Measurements from ENCODE around the gene FARSB.

FARSB gene

GRCh38 chr2:222609381-222609780 is 46.5 kb downstream of the FARSB start:
- DNase-seq, result no peak
- TF ChIP-seq, protein P1, sequence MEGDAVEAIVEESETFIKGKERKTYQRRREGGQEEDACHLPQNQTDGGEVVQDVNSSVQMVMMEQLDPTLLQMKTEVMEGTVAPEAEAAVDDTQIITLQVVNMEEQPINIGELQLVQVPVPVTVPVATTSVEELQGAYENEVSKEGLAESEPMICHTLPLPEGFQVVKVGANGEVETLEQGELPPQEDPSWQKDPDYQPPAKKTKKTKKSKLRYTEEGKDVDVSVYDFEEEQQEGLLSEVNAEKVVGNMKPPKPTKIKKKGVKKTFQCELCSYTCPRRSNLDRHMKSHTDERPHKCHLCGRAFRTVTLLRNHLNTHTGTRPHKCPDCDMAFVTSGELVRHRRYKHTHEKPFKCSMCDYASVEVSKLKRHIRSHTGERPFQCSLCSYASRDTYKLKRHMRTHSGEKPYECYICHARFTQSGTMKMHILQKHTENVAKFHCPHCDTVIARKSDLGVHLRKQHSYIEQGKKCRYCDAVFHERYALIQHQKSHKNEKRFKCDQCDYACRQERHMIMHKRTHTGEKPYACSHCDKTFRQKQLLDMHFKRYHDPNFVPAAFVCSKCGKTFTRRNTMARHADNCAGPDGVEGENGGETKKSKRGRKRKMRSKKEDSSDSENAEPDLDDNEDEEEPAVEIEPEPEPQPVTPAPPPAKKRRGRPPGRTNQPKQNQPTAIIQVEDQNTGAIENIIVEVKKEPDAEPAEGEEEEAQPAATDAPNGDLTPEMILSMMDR (IDR thresholded peaks at IDR 0.05), result no peak
- H3K36me3 Mint-ChIP-seq (ENCODE audit: low read depth), result peaks cover 18% of the 10 kb centered on the region
- H3K27me3 Mint-ChIP-seq (ENCODE audit: low read depth, poor library complexity), result no peaks in the 10 kb centered on the region
- H3K4me1 Mint-ChIP-seq, result peaks cover 5% of the 10 kb centered on the region
- no peak overlapping the region for H3K4me3 Mint-ChIP-seq
- H3K27ac Mint-ChIP-seq, result no peak overlapping the region
- no peaks in the 10 kb centered on the region for H3K9me3 Mint-ChIP-seq

GRCh38 chr2:222608081-222608480 is 47.8 kb downstream of the FARSB start:
- Mint-ChIP-seq H3K36me3 (ENCODE audit: low read depth) (peaks cover 19% of the 10 kb centered on the region), H3K27me3 (ENCODE audit: low read depth, poor library complexity) (no peaks in the 10 kb centered on the region), H3K4me1 (peaks cover 5% of the 10 kb centered on the region), H3K9me3 (no peaks in the 10 kb centered on the region), H3K4me3 (no peak overlapping the region), H3K27ac (no peak overlapping the region)
- TF ChIP-seq, protein P1 (IDR thresholded peaks at IDR 0.05), result no peak
- DNase-seq, result no peak

DNA sequence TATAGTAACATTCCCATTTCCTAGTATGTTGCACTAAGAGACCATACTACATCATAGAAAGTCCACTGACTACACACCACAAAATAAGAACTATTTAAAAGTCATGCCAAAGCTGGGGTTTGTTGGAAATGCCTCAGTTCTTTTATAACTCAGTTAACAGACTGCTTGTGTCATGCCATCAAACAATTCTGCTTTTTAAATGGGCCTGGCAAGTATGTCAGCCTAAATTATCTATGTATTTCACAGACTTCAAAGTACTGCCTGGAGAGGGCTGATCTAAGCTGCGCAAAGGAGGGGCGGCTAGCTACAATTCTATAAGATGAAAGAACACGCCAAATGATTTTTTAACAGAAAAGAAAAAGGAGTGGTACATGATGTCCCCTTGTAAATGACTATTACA is 49.6 kb downstream of the FARSB start:
- no peaks in the 10 kb centered on the region for H3K27me3 Mint-ChIP-seq (ENCODE audit: low read depth, poor library complexity)
- H3K36me3 Mint-ChIP-seq (ENCODE audit: low read depth), result peaks cover 11% of the 10 kb centered on the region
- TF ChIP-seq, protein P1 (IDR thresholded peaks at IDR 0.05), result no peak
- H3K4me1 Mint-ChIP-seq, result peaks cover 5% of the 10 kb centered on the region
- H3K27ac Mint-ChIP-seq, result no peak overlapping the region
- no peak overlapping the region for H3K4me3 Mint-ChIP-seq
- H3K9me3 Mint-ChIP-seq, result no peaks in the 10 kb centered on the region
- DNase-seq, result no peak

DNA sequence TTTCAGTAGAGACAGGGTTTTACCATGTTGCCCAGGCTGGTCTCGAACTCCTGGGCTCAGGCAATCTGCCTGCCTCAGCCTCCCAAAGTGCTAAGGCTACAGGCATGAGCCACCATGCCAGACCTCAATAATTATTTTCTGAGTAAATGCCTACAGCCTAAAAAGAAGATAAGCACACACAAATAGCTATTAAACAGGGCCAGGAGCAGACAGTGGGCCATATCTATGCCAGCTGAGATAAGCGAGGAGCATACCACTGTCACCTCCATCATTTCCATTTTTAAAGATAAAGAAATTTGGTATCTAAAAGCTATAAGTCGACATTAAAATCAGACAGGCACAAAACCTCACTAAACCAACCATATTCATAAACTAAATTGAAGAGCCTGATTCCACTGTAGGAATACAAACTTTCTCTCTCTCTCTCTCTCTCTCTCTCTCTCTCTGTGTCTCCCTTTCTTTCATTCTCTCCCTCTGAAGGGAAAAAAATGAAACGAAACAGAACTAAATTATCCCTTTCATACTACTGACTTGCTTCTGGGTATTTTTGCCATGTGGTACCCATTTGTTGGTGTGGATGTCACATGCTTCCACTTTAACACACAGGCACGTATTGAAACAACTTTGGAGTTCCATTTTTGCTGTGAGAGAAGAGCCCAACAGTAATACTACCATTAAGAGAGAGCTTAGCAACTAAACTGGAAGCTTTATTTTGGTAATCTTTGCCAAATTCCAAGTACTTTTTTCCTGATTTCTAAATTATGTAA is 51.0 kb downstream of the FARSB start:
- TF ChIP-seq, protein P1 (IDR thresholded peaks at IDR 0.05), result no peak
- Mint-ChIP-seq H3K27me3 (ENCODE audit: low read depth, poor library complexity) (no peaks in the 10 kb centered on the region), H3K4me1 (peaks cover 5% of the 10 kb centered on the region), H3K4me3 (no peak overlapping the region), H3K36me3 (ENCODE audit: low read depth) (peaks cover 19% of the 10 kb centered on the region), H3K9me3 (no peaks in the 10 kb centered on the region), H3K27ac (no peak overlapping the region)
- no peak for DNase-seq

GRCh38 chr2:222603501-222603900 is 52.4 kb downstream of the FARSB start:
- TF ChIP-seq, protein P1 (IDR thresholded peaks at IDR 0.05), result no peak
- no peak overlapping the region for H3K27ac Mint-ChIP-seq

DNA sequence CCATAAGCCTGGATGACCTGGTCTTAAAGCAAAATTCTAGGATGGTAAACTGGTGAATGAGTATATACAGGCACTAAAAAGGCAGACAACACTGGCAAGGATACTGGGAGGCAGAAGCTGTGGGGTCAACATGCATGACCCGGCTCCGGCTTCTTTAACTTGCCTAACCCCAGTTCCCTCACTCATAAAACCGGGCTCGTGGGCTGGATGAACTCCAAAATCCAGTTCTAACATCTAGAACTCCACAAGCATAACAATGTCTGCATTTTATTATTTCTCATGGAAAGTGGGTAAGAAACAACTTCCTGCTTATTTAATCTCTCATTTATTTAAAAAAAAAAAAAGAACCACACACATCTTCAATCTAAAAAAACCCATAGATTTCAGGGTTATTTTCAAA is 57.3 kb downstream of the FARSB start:
- H3K27me3 Mint-ChIP-seq (ENCODE audit: low read depth, poor library complexity), result no peaks in the 10 kb centered on the region
- peaks cover 31% of the 10 kb centered on the region for H3K4me1 Mint-ChIP-seq
- TF ChIP-seq, protein P1 (IDR thresholded peaks at IDR 0.05), result no peak
- peak overlapping the region; percentile 74 for H3K27ac Mint-ChIP-seq
- peak; percentile 18 for DNase-seq
- H3K4me3 Mint-ChIP-seq, result no peak overlapping the region
- peaks cover 24% of the 10 kb centered on the region for H3K36me3 Mint-ChIP-seq (ENCODE audit: low read depth)
- H3K9me3 Mint-ChIP-seq, result no peaks in the 10 kb centered on the region

More at GRCh38 chr2:222603501-222603900, 52.4 kb downstream of the FARSB start:
- H3K36me3 Mint-ChIP-seq (ENCODE audit: low read depth), result peaks cover 23% of the 10 kb centered on the region
- H3K9me3 Mint-ChIP-seq, result no peaks in the 10 kb centered on the region
- no peaks in the 10 kb centered on the region for H3K27me3 Mint-ChIP-seq (ENCODE audit: low read depth, poor library complexity)
- H3K4me1 Mint-ChIP-seq, result peaks cover 20% of the 10 kb centered on the region
- no peak for DNase-seq
- H3K4me3 Mint-ChIP-seq, result no peak overlapping the region

Data from nephron progenitor cell (in vitro differentiated cells).